Lower leg skin (tissue), 4 donors: ENCODE measurements around the gene MEI4. TPM values are rescaled to one million over a fixed set of nuclear protein-coding genes. Genes with fewer than 3 reads are reported as not detected.

Source experiments
- DNase-seq, 2 donors: peaks; one replicate each; pipeline ENCODE4 v3.0.0-alpha.2; 2019; ENCODE audit warnings: low spot score in 2 of 2
- H3K4me3 ChIP-seq: fragments of 200-600 bp; sonication (generic); 2 replicates; pipeline ENCODE4 v1.5.1; 2017; ENCODE audit warnings: mild to moderate bottlenecking, low read depth; ENCODE audit not compliant: poor library complexity, severe bottlenecking
- POLR2A ChIP-seq, 2 donors: fragments of 450-650 bp; IDR thresholded peaks; one replicate each; pipeline ENCODE4 v1.6.1; 2016 to 2017; ENCODE audit warnings: antibody characterized with exemption in 2 of 2, mild to moderate bottlenecking in 1 of 2, moderate library complexity in 1 of 2
- WGBS, 2 donors: methylation state at CpG; one replicate each; pipeline ENCODE4 v1.1.5; 2018; 5-methylcytosine and 5-hydroxymethylcytosine counted together
- intact Hi-C: fragments of 100-400 bp; cut with DNase I; formaldehyde crosslinking; loops from one replicate; pipeline ENCODE4 v1.15.0; 2023; ENCODE audit warnings: low total_unique reads
- total RNA-seq, 4 donors: library from RNA; depleted of rRNA; stranded (reverse); fragments of >200 nt; gene quantifications; one replicate each; pipeline ENCODE4 v1.1.0, GENCODE V29; 2016
- TF ChIP-seq, protein P1 (sequence below), 3 donors: fragments of 450-650 bp; IDR thresholded peaks; one replicate each; pipeline ENCODE4 v1.5.1; 2016; ENCODE audit warnings: antibody characterized with exemption in 3 of 3, mild to moderate bottlenecking in 3 of 3, moderate library complexity in 2 of 3

Gene MEI4
- total RNA-seq, 4 donors from 2014 or later, result 0.05 TPM; not detected in 3

DNA sequence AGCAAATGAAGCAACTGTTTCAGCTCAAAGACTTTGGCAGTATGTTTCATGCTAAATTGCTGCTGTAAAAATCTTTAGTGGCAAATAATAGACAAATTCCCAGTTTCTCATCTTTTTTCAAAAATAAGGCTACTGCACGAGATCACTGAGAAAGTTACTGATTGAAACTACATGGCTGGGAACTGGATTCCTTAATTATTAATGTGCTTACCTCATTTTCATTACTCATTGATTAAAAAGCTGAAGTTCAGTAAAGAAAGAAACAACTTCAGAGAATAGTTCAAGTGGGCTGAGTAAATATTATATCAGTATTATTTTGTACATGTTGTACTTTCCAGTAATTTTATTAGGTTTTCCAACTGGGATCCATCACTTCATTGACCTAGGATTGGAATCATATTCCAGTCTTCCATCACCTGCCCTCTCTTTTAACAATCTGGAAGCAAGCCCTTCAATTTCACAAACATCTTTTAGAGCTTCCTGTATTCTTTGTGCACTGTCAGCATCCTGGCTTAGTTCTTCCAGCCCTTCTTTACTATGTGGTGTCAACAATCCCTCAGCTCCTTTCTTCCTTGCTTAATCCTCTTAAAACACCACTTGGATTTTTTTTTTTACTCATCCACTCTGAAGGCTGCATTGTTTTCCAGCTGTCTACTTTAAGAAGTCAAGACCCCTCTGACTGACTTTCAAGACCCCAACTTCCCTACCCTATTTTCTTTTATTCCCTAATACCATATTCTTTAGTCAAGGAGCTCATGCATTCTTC is 4.3 kb downstream of the MEI4 start:
- DNase-seq, result no peak
- TF ChIP-seq, protein P1, sequence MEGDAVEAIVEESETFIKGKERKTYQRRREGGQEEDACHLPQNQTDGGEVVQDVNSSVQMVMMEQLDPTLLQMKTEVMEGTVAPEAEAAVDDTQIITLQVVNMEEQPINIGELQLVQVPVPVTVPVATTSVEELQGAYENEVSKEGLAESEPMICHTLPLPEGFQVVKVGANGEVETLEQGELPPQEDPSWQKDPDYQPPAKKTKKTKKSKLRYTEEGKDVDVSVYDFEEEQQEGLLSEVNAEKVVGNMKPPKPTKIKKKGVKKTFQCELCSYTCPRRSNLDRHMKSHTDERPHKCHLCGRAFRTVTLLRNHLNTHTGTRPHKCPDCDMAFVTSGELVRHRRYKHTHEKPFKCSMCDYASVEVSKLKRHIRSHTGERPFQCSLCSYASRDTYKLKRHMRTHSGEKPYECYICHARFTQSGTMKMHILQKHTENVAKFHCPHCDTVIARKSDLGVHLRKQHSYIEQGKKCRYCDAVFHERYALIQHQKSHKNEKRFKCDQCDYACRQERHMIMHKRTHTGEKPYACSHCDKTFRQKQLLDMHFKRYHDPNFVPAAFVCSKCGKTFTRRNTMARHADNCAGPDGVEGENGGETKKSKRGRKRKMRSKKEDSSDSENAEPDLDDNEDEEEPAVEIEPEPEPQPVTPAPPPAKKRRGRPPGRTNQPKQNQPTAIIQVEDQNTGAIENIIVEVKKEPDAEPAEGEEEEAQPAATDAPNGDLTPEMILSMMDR (IDR thresholded peaks at IDR 0.05), result no peak
- no peak for TF ChIP-seq POLR2A (IDR thresholded peaks at IDR 0.05)
- H3K4me3 ChIP-seq, result no peak overlapping the region
- 54 to 64% methylated on average over 1 of the region's 1 CpG for WGBS, 2 donors
- intact Hi-C loops, result no loop called here

DNA sequence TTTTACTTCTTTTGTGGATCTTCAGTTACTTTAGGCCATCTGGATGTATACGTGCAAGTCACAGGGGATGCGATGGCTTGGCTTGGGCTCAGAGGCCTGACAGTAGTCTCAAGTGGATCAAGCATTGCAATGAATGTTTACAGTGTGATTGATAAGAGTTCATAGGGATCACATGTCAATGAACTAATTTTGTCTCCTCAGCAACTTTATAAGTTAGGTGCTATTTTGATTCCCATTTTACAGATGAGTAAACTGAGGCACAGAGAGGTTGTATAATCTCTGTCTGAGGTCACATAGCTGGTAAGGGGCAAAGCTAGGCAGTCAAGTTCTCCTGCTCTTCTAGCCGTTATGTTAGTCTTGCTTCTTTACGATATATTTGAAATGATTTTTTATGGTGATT is 13.5 kb downstream of the MEI4 start:
- intact Hi-C loops, result no loop called here
- no peak for TF ChIP-seq POLR2A (IDR thresholded peaks at IDR 0.05)
- TF ChIP-seq, protein P1 (IDR thresholded peaks at IDR 0.05), result no peak
- WGBS, 2 donors, result 89 to 93% methylated on average over 4 of the region's 4 CpGs
- H3K4me3 ChIP-seq, result no peak overlapping the region
- DNase-seq, result no peak

DNA sequence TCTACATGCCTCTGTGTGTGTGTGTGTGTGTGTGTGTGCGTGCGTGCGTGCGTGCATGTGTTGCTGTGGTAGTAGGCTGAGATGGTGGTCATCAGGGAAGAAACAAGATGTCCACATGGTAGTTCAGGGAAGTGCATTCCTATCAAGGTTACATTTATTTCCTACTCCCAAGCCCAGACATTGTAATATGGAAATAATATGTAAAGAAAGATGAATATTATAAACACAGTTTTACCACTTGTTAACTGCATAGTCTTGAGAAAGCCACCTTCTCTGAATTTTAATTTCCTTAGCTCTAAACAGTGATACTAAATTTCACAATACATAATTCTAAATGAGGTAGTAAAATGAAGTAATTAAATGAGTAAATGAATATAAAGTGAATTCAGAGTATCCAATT is 14.0 kb downstream of the MEI4 start:
- intact Hi-C loops, result no loop called here
- DNase-seq, result no peak
- WGBS, 2 donors, result 74 to 75% methylated on average over 4 of the region's 4 CpGs
- no peak for TF ChIP-seq POLR2A (IDR thresholded peaks at IDR 0.05)
- TF ChIP-seq, protein P1 (IDR thresholded peaks at IDR 0.05), result no peak
- H3K4me3 ChIP-seq, result no peak overlapping the region

DNA sequence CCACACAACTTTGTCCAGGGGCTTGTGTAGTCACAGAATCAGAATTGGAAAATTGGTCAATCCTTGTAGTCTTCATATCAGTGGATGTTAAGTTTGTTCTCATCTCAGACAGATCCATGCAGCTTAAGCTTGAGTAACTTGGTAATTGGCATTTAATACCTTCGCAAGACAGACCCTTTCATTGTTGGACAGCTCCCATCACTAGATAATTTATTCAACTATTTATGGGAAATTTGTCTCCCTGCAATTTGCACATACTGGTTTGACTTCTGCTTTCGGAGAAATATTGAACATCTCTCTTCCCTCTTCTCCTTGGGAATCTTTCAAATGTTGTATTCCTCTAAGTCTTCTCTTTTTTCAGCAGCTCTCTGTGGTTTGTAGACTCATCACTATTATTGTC is 17.1 kb downstream of the MEI4 start:
- intact Hi-C loops, result no loop called here
- TF ChIP-seq, protein P1 (IDR thresholded peaks at IDR 0.05), result no peak
- TF ChIP-seq POLR2A (IDR thresholded peaks at IDR 0.05), result no peak
- 60 to 61% methylated on average over 2 of the region's 2 CpGs for WGBS, 2 donors
- no peak for DNase-seq
- no peak overlapping the region for H3K4me3 ChIP-seq

DNA sequence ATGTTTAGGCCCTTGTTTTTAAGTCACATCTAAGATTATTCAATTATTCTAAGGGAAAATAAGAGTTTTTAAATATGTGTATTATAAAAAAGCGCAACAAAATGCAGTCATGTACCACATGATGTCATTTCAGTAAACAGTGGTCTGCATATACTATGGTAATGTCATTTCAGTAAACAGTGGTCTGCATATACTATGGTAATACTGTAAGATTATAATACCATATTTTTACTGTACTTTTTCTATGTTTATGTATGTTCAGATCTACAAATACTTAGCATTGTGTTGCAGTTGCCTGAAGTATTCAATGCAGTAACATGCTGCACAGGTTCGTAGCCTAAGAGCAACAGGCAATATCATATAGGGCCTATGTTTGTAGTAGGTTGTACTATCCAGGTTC is 21.4 kb downstream of the MEI4 start:
- 94 to 96% methylated on average over 2 of the region's 2 CpGs for WGBS, 2 donors
- intact Hi-C loops, result no loop called here
- no peak for TF ChIP-seq POLR2A (IDR thresholded peaks at IDR 0.05)
- TF ChIP-seq, protein P1 (IDR thresholded peaks at IDR 0.05), result no peak
- H3K4me3 ChIP-seq, result no peak overlapping the region
- DNase-seq, result no peak

DNA sequence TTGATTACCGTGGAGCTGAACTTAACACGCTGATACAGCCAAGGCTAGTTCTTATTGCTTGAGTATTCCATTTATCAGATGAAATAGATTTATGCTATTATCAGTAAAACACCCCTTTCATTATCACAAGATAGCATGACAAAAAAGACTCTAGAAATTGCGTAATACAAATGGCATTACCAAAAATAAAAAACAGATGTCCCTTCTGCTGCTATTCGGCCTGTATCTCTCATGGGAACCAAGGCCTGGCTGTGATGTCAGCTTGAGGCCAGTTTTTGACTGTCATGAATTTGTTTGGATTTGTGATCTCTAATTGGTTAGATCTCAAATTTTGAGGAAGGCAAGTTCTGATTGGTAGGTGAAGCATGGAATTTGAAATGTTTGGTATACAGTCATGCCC is 25.2 kb downstream of the MEI4 start:
- WGBS, 2 donors, result 67% methylated on average over 4 of the region's 4 CpGs
- TF ChIP-seq, protein P1 (IDR thresholded peaks at IDR 0.05), result no peak
- no peak for TF ChIP-seq POLR2A (IDR thresholded peaks at IDR 0.05)
- no peak overlapping the region for H3K4me3 ChIP-seq
- DNase-seq, result no peak
- intact Hi-C loops, result no loop called here
